SU-DHL-6 (cell line): ENCODE results near the gene MRM2.

Source experiments
- H2AFZ ChIP-seq: fragments of 200-600 bp; sonication (generic); 2 replicates; pipeline ENCODE4 v1.6.1; 2014; ENCODE audit warnings: low read depth, mild to moderate bottlenecking, moderate library complexity, mixed read lengths, antibody characterized with exemption, low read length; ENCODE audit not compliant: severe bottlenecking
- H3F3A ChIP-seq: fragments of 200-600 bp; shearing (Covaris generic); 2 replicates; pipeline ENCODE4 v1.6.0; 2016; ENCODE audit warnings: antibody characterized with exemption, mild to moderate bottlenecking; ENCODE audit not compliant: insufficient read depth
- H3K27ac ChIP-seq: fragments of 200-600 bp; sonication (generic); 2 replicates; pipeline ENCODE4 v1.5.1; 2016; ENCODE audit warnings: low read depth, mild to moderate bottlenecking, low read length, moderate library complexity, mixed read lengths
- H3K27me3 ChIP-seq: fragments of 200-600 bp; sonication (generic), shearing (Covaris generic); 2 replicates; pipeline ENCODE4 v1.6.0; 2014; ENCODE audit warnings: mild to moderate bottlenecking, low read length
- H3K36me3 ChIP-seq: fragments of 200-600 bp; sonication (generic); 2 replicates; pipeline ENCODE4 v1.6.1; 2014; ENCODE audit warnings: mild to moderate bottlenecking, low read length, mixed read lengths
- H3K4me2 ChIP-seq: fragments of 300-600, 200-600 bp; shearing (Covaris generic), sonication (generic); 2 replicates; pipeline ENCODE4 v1.6.0; 2014; ENCODE audit warnings: low read length, low read depth, mild to moderate bottlenecking; ENCODE audit not compliant: poor library complexity, severe bottlenecking
- H3K4me3 ChIP-seq: fragments of 200-600 bp; sonication (generic); 2 replicates; pipeline ENCODE4 v1.5.1; 2014; ENCODE audit warnings: antibody characterized with exemption, low read length, mild to moderate bottlenecking, mixed read lengths; ENCODE audit not compliant: insufficient read depth, poor library complexity, severe bottlenecking
- H3K79me2 ChIP-seq: fragments of 200-600 bp; sonication (generic); 2 replicates; pipeline ENCODE4 v1.6.1; 2014; ENCODE audit warnings: mild to moderate bottlenecking, low read length, moderate library complexity; ENCODE audit not compliant: insufficient read depth
- H3K9ac ChIP-seq: fragments of 200-600 bp; sonication (generic); 2 replicates; pipeline ENCODE4 v1.7.0; 2014; ENCODE audit warnings: mild to moderate bottlenecking, low read length
- H3K9me2 ChIP-seq: fragments of 200-600 bp; sonication (generic); replicated peaks from 2 replicates; pipeline ENCODE4 v1.6.1; 2014; ENCODE audit warnings: low read length; ENCODE audit not compliant: insufficient read depth
- H3K9me3 ChIP-seq: fragments of 200-600 bp; sonication (generic); 2 replicates; pipeline ENCODE4 v1.6.1; 2014; ENCODE audit warnings: low read length, mixed read lengths; ENCODE audit not compliant: insufficient read depth
- H4K20me1 ChIP-seq: fragments of 200-600 bp; sonication (generic); 2 replicates; pipeline ENCODE4 v1.6.1; 2014; ENCODE audit warnings: low read depth, mild to moderate bottlenecking, antibody characterized with exemption, low read length, moderate library complexity, mixed read lengths
- CTCF ChIP-seq: fragments of 200-600 bp; sonication (generic); IDR thresholded peaks from one replicate; pipeline ENCODE4 v1.5.1; 2017; ENCODE audit warnings: antibody characterized with exemption, mild to moderate bottlenecking, low read length, moderate library complexity; ENCODE audit not compliant: insufficient read depth, poor library complexity, severe bottlenecking
- EZH2phosphoT487 ChIP-seq: fragments of 200-600 bp; sonication (generic), shearing (Covaris generic); conservative IDR thresholded peaks from 2 replicates; pipeline ENCODE4 v1.6.1; 2018; ENCODE audit warnings: mild to moderate bottlenecking, antibody characterized with exemption, low read length, moderate library complexity, mixed read lengths

The MRM2 gene

GRCh38 chr7:2224934-2225333, 17.1 kb downstream of the MRM2 start:
- Histone ChIP-seq H3F3A (no peaks in the 10 kb centered on the region), H3K4me2 (no peak overlapping the region), H3K27me3 (no peaks in the 10 kb centered on the region), H3K36me3 (no peaks in the 10 kb centered on the region), H3K4me3 (no peak overlapping the region), H3K9me2 (no peaks in the 10 kb centered on the region), H2AFZ (no peak overlapping the region), H4K20me1 (no peaks in the 10 kb centered on the region), H3K79me2 (peaks cover 43% of the 10 kb centered on the region), H3K9me3 (no peaks in the 10 kb centered on the region), H3K27ac (no peak overlapping the region), H3K9ac (no peak overlapping the region)
- TF ChIP-seq EZH2phosphoT487 (no peak), CTCF (no peak)

- Histone ChIP-seq H3K4me3 (no peak overlapping the region), H3K9ac (no peak overlapping the region), H3K79me2 (peaks cover 38% of the 10 kb centered on the region), H4K20me1 (no peaks in the 10 kb centered on the region), H3K27me3 (no peaks in the 10 kb centered on the region), H3K36me3 (no peaks in the 10 kb centered on the region), H3K9me2 (no peaks in the 10 kb centered on the region), H2AFZ (no peak overlapping the region), H3K9me3 (no peaks in the 10 kb centered on the region), H3K4me2 (no peak overlapping the region), H3K27ac (no peak overlapping the region), H3F3A (no peaks in the 10 kb centered on the region)
- TF ChIP-seq CTCF: no peak
- no peak for TF ChIP-seq EZH2phosphoT487
Measured at GRCh38 chr7:2224491-2224928, 17.5 kb downstream of the MRM2 start.

- Histone ChIP-seq H3K27ac (no peak overlapping the region), H3F3A (no peaks in the 10 kb centered on the region), H3K9me3 (no peaks in the 10 kb centered on the region), H3K79me2 (peaks cover 30% of the 10 kb centered on the region), H3K4me3 (no peak overlapping the region), H4K20me1 (no peaks in the 10 kb centered on the region), H3K27me3 (no peaks in the 10 kb centered on the region), H2AFZ (no peak overlapping the region), H3K36me3 (no peaks in the 10 kb centered on the region), H3K4me2 (no peak overlapping the region), H3K9ac (no peak overlapping the region), H3K9me2 (no peaks in the 10 kb centered on the region)
- TF ChIP-seq EZH2phosphoT487 (no peak), CTCF (no peak)
Measured at GRCh38 chr7:2223321-2223720, 18.7 kb downstream of the MRM2 start.

GRCh38 chr7:2222516-2222915, 19.5 kb downstream of the MRM2 start:
- Histone ChIP-seq H3K27ac (no peak overlapping the region), H3F3A (no peaks in the 10 kb centered on the region), H3K9me2 (no peaks in the 10 kb centered on the region), H3K36me3 (no peaks in the 10 kb centered on the region), H3K9ac (no peak overlapping the region), H3K79me2 (peaks cover 22% of the 10 kb centered on the region; the same call in 1 of the 2 replicates), H4K20me1 (no peaks in the 10 kb centered on the region), H3K9me3 (no peaks in the 10 kb centered on the region), H3K4me3 (no peak overlapping the region), H2AFZ (no peak overlapping the region), H3K27me3 (no peaks in the 10 kb centered on the region), H3K4me2 (no peak overlapping the region)
- no peak for TF ChIP-seq CTCF
- TF ChIP-seq EZH2phosphoT487: no peak
